Measurements from ENCODE around the gene PIEZO2. TPM values are rescaled to one million over a fixed set of nuclear protein-coding genes. Genes with fewer than 3 reads are reported as not detected.

Gene PIEZO2
- total and polyA plus RNA-seq, 7 donors: 0.03 to 0.64 (median 0.13) TPM

- WGBS, 3 donors: 22 to 42% (median 34%) methylated on average over 3 of the region's 3 CpGs
- no peak overlapping the region for H3K4me3 ChIP-seq
- intact Hi-C loops (cut with DNase I): no loop called here
- no peak for TF ChIP-seq CTCF (IDR thresholded peaks at IDR 0.05)
- no peaks in the 10 kb centered on the region for H3K36me3 ChIP-seq (ENCODE audit: insufficient read depth in 1 of 2, low read depth in 1 of 2)
- ATAC-seq (no peak), DNase-seq (no peak)
- H3K27me3 ChIP-seq (ENCODE audit: insufficient read depth in 3 of 3, low read length in 2 of 3): peaks cover 0 to 3% (median 0%) of the 10 kb centered on the region in 3 donors
- H3K27ac ChIP-seq: no peak overlapping the region
- no peaks in the 10 kb centered on the region for H3K9me3 ChIP-seq
- no peaks in the 10 kb centered on the region for H3K4me1 ChIP-seq
Measured at GRCh38 chr18:11108947-11109346, 40.4 kb downstream of the PIEZO2 start.

GRCh38 chr18:11106894-11107293 is 42.5 kb downstream of the PIEZO2 start:
- no peak for DNase-seq
- Histone ChIP-seq H3K4me1 (no peaks in the 10 kb centered on the region), H3K27ac (no peak overlapping the region), H3K36me3 (ENCODE audit: insufficient read depth in 1 of 2, low read depth in 1 of 2) (no peaks in the 10 kb centered on the region), H3K9me3 (no peaks in the 10 kb centered on the region), H3K4me3 (no peak overlapping the region), H3K27me3 (ENCODE audit: insufficient read depth in 3 of 3, low read length in 2 of 3) (peaks cover 0 to 3% (median 0%) of the 10 kb centered on the region in 3 donors)
- no peak for TF ChIP-seq CTCF (IDR thresholded peaks at IDR 0.05)
- intact Hi-C loops (cut with DNase I): no loop called here
- ATAC-seq: no peak
- 79% methylated on average over 6 of the region's 6 CpGs for WGBS, 3 donors

- ATAC-seq: no peak
- no peaks in the 10 kb centered on the region for H3K9me3 ChIP-seq
- 83 to 89% (median 83%) methylated on average over 6 of the region's 6 CpGs for WGBS, 3 donors
- H3K27ac ChIP-seq: no peak overlapping the region
- no peak for TF ChIP-seq CTCF (IDR thresholded peaks at IDR 0.05)
- no peaks in the 10 kb centered on the region for H3K36me3 ChIP-seq (ENCODE audit: insufficient read depth in 1 of 2, low read depth in 1 of 2)
- peaks cover 0 to 3% (median 0%) of the 10 kb centered on the region in 3 donors for H3K27me3 ChIP-seq (ENCODE audit: insufficient read depth in 3 of 3, low read length in 2 of 3)
- no peak overlapping the region for H3K4me3 ChIP-seq
- intact Hi-C loops (cut with DNase I): no loop called here
- no peak for DNase-seq
- no peaks in the 10 kb centered on the region for H3K4me1 ChIP-seq
Measured at GRCh38 chr18:11105463-11105862, 43.9 kb downstream of the PIEZO2 start.

- Histone ChIP-seq H3K4me1 (no peaks in the 10 kb centered on the region), H3K27me3 (ENCODE audit: insufficient read depth in 3 of 3, low read length in 2 of 3) (peaks cover 0 to 3% (median 0%) of the 10 kb centered on the region in 3 donors), H3K36me3 (ENCODE audit: insufficient read depth in 1 of 2, low read depth in 1 of 2) (no peaks in the 10 kb centered on the region), H3K9me3 (no peaks in the 10 kb centered on the region), H3K27ac (no peak overlapping the region), H3K4me3 (no peak overlapping the region)
- 29 to 41% (median 30%) methylated on average over 5 of the region's 5 CpGs for WGBS, 3 donors
- intact Hi-C loops (cut with DNase I): no loop called here
- DNase-seq (no peak), ATAC-seq (no peak)
- TF ChIP-seq CTCF (IDR thresholded peaks at IDR 0.05): no peak
Measured at GRCh38 chr18:11104307-11104706, 45.1 kb downstream of the PIEZO2 start.

Data from psoas muscle (tissue), 8 donors.